Stimulated activated memory B cell treated with anti-CD40 and anti-IgM and Interleukin-4, amounts not matched to agents 10 μg/mL and 1 μg/mL and 100 μg/mL, for 72 hours (primary cell): Measurements from ENCODE around the gene GLIS1.

ENCODE experiments used
- ATAC-seq: fragments of 150-1000 bp; cut with Tn5 transposase; 2 replicates; pipeline ENCODE4 v1.10.0; 2021
- H3K27ac Mint-ChIP-seq: one replicate; pipeline ENCODE4 v1.8.0; 2022; ENCODE audit warnings: mild to moderate bottlenecking, mixed read lengths
- H3K27me3 Mint-ChIP-seq: one replicate; pipeline ENCODE4 v1.8.0; 2022; ENCODE audit warnings: mixed read lengths
- H3K36me3 Mint-ChIP-seq: one replicate; pipeline ENCODE4 v1.8.0; 2022; ENCODE audit warnings: mixed read lengths
- H3K4me1 Mint-ChIP-seq: one replicate; pipeline ENCODE4 v1.8.0; 2022; ENCODE audit warnings: mixed read lengths
- H3K4me3 Mint-ChIP-seq: one replicate; pipeline ENCODE4 v1.8.0; 2022; ENCODE audit warnings: mild to moderate bottlenecking, moderate library complexity, mixed read lengths
- H3K9me3 Mint-ChIP-seq: one replicate; pipeline ENCODE4 v1.8.0; 2022; ENCODE audit warnings: mixed read lengths

The GLIS1 gene

GRCh38 chr1:53507116-53507820, 231.7 kb downstream of the GLIS1 start:
- no peaks in the 10 kb centered on the region for H3K36me3 Mint-ChIP-seq
- no peaks in the 10 kb centered on the region for H3K4me1 Mint-ChIP-seq
- no peak overlapping the region for H3K27ac Mint-ChIP-seq
- H3K4me3 Mint-ChIP-seq = no peak overlapping the region
- H3K27me3 Mint-ChIP-seq = peaks cover 19% of the 10 kb centered on the region
- no peaks in the 10 kb centered on the region for H3K9me3 Mint-ChIP-seq
- ATAC-seq = no peak

DNA sequence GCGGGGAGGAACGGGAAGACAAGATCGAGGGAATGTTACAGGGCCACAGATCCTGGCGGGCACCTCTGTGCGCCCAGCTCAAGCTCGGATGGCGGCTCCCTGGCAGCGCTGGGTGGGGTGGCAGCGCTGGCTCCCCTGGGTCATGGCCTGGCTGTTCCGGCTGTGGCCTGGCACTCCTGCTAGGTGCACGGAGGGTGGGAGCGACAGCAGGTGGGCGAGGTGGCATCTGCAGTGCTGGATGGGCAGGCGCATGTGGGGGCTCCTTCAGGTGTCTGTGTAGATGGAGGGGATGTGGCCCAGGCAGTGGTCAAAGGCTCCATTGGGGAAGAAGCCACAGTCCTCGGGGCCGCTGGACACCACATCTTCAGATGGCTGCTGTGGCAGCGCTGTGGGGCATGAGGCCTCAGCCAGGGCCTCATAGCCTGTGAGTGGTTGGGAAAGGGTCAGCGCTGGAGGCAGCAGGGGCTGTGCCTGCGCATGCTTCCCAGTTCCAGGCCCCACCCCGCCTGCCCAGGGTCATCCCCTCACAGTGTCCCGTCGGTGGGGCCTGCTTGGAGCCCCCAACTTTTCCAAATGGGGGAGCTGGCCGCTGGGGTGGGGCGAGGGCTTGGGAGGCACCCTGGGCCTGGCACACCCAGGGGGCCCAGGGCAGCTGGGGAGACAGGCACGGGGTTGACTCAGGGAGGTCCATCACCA, 232.5 kb downstream of the GLIS1 start:
- H3K36me3 Mint-ChIP-seq = no peaks in the 10 kb centered on the region
- peaks cover 27% of the 10 kb centered on the region for H3K27me3 Mint-ChIP-seq
- no peak overlapping the region for H3K27ac Mint-ChIP-seq
- no peak overlapping the region for H3K4me3 Mint-ChIP-seq
- no peak for ATAC-seq
- no peaks in the 10 kb centered on the region for H3K4me1 Mint-ChIP-seq
- H3K9me3 Mint-ChIP-seq = no peaks in the 10 kb centered on the region

- Mint-ChIP-seq H3K27me3 (peaks cover 33% of the 10 kb centered on the region), H3K9me3 (no peaks in the 10 kb centered on the region), H3K4me1 (no peaks in the 10 kb centered on the region), H3K4me3 (no peak overlapping the region), H3K27ac (no peak overlapping the region), H3K36me3 (no peaks in the 10 kb centered on the region)
- ATAC-seq = no peak
Measured at GRCh38 chr1:53505891-53506290, 233.1 kb downstream of the GLIS1 start.

DNA sequence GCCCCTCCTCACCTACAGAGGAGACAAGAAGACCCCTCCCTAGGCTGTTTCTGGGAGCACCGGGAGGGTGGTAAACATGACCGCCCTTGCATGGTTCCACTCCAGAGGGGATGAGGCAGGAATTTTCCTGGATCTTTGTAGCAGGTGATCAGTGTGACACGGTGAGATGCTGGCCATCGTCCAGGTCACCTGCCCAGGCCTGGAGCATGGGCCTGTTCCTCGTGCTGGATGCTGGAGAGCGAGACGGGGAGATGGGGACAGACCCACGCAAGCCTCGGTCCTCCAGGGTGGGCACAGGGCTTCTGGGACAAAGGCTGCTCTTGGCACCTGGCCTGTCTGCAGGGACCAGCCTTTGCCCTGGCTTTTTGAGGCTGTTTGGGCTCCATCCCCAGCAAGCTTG, 233.6 kb downstream of the GLIS1 start:
- no peak for ATAC-seq
- Mint-ChIP-seq H3K9me3 (no peaks in the 10 kb centered on the region), H3K27me3 (peaks cover 38% of the 10 kb centered on the region), H3K4me1 (no peaks in the 10 kb centered on the region), H3K27ac (no peak overlapping the region), H3K36me3 (no peaks in the 10 kb centered on the region), H3K4me3 (no peak overlapping the region)

GRCh38 chr1:53504901-53505300, 234.1 kb downstream of the GLIS1 start:
- Mint-ChIP-seq H3K4me3 (no peak overlapping the region), H3K27ac (no peak overlapping the region), H3K36me3 (no peaks in the 10 kb centered on the region), H3K27me3 (peaks cover 43% of the 10 kb centered on the region), H3K9me3 (no peaks in the 10 kb centered on the region), H3K4me1 (no peaks in the 10 kb centered on the region)
- ATAC-seq = no peak

DNA sequence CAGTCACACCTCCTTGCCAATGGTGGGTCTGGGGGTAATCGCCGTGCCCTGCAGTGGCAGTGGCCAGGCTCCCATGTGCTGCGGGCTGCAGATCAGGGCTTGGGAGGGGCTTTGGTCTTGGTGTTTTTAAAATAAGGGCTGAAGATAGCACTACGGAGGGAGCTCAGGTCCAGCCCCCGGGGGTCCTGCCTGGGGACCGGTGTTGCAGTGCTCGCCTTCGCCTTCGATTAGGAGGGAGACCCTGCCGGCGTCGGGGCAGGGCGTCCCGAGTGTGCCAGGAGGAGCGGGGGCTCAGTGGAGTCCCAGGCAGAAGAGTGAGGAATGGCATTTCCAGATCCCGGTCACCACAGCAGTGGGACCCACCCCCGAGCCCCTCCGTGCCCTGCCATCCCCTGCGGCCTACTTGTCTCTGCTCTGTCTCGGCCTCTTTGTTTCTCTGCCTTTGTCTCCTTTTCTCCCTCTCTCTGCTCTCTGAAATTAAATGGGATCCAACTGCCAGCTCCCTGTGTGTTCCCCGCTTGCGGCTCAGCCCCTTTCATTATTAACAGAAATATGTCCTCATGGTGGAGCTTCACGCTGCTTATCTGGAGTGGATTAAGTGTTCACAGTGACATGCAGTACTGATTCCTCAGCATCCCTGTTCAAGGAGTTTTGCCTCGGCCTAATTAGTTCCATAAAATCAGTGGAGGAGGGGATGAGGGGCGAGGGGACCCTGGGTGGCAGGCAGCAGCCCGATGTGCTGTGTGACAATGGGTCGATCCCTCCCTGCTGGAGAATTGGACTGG, 235.3 kb downstream of the GLIS1 start:
- no peaks in the 10 kb centered on the region for H3K4me1 Mint-ChIP-seq
- H3K9me3 Mint-ChIP-seq = no peaks in the 10 kb centered on the region
- ATAC-seq = peak; percentile 22
- H3K27me3 Mint-ChIP-seq = peaks cover 56% of the 10 kb centered on the region
- no peaks in the 10 kb centered on the region for H3K36me3 Mint-ChIP-seq
- H3K27ac Mint-ChIP-seq = no peak overlapping the region
- H3K4me3 Mint-ChIP-seq = no peak overlapping the region

DNA sequence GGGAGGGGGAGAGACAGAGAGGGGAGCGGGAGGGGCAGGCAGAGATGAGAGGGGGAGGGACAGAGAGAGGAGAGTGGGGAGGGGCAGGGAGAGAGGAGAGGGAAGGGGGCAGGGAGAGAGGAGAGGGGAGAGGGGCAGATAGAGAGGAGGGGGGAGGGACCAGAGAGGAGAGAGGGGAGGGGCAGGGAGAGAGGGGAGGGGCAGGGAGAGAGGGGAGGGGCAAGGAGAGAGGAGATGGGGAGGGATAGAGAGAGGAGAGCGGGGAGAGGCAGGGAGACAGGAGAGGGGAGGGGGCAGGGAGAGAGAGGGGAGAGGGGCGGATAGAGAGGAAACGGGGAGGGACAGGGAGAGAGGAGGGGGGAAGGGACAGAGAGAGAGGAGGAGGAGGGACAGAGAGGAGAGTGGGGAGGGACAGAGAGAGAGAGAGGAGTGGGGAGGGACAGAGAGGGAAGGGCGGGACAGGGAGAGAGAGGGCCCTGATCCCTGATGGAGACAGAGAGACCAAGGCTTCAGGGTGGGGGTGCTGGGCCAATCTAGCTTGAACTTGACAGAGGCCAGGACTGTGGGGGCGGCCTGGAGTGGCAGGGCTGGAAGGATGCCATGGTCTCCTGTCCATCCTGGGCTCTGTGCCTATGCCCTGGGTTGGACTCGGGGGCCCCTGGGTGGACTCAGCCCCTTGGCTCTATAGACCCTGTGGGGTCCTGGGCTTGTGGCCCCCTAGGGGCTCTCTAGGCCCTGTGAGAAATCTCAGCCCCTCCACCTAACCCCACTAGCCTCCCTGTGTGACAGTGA, 236.1 kb downstream of the GLIS1 start:
- ATAC-seq = peak; percentile 6
- Mint-ChIP-seq H3K4me3 (no peak overlapping the region), H3K9me3 (no peaks in the 10 kb centered on the region), H3K27ac (no peak overlapping the region), H3K36me3 (no peaks in the 10 kb centered on the region), H3K27me3 (peaks cover 59% of the 10 kb centered on the region), H3K4me1 (no peaks in the 10 kb centered on the region)

- H3K27ac Mint-ChIP-seq = no peak overlapping the region
- H3K36me3 Mint-ChIP-seq = no peaks in the 10 kb centered on the region
- no peaks in the 10 kb centered on the region for H3K9me3 Mint-ChIP-seq
- H3K4me1 Mint-ChIP-seq = no peaks in the 10 kb centered on the region
- no peak for ATAC-seq
- no peak overlapping the region for H3K4me3 Mint-ChIP-seq
- peaks cover 59% of the 10 kb centered on the region for H3K27me3 Mint-ChIP-seq
Measured at GRCh38 chr1:53501065-53502005, 237.6 kb downstream of the GLIS1 start.

- H3K36me3 Mint-ChIP-seq = no peaks in the 10 kb centered on the region
- ATAC-seq = no peak
- H3K27ac Mint-ChIP-seq = no peak overlapping the region
- peaks cover 55% of the 10 kb centered on the region for H3K27me3 Mint-ChIP-seq
- H3K4me3 Mint-ChIP-seq = no peak overlapping the region
- no peaks in the 10 kb centered on the region for H3K4me1 Mint-ChIP-seq
- no peaks in the 10 kb centered on the region for H3K9me3 Mint-ChIP-seq
Measured at GRCh38 chr1:53500204-53501064, 238.5 kb downstream of the GLIS1 start.

GRCh38 chr1:53499257-53500203, 239.4 kb downstream of the GLIS1 start:
- peaks cover 50% of the 10 kb centered on the region for H3K27me3 Mint-ChIP-seq
- ATAC-seq = no peak

GRCh38 chr1:53498555-53499131, 240.3 kb downstream of the GLIS1 start:
- H3K4me3 Mint-ChIP-seq = no peak overlapping the region
- no peak for ATAC-seq
- peaks cover 44% of the 10 kb centered on the region for H3K27me3 Mint-ChIP-seq

More at GRCh38 chr1:53499257-53500203, 239.4 kb downstream of the GLIS1 start:
- H3K36me3 Mint-ChIP-seq = no peaks in the 10 kb centered on the region
- H3K27ac Mint-ChIP-seq = no peak overlapping the region
- no peaks in the 10 kb centered on the region for H3K4me1 Mint-ChIP-seq
- H3K4me3 Mint-ChIP-seq = no peak overlapping the region
- no peaks in the 10 kb centered on the region for H3K9me3 Mint-ChIP-seq

GRCh38 chr1:53495633-53496345, 243.2 kb downstream of the GLIS1 start:
- no peak overlapping the region for H3K4me3 Mint-ChIP-seq
- H3K9me3 Mint-ChIP-seq = no peaks in the 10 kb centered on the region
- no peaks in the 10 kb centered on the region for H3K4me1 Mint-ChIP-seq
- H3K27ac Mint-ChIP-seq = no peak overlapping the region
- no peaks in the 10 kb centered on the region for H3K36me3 Mint-ChIP-seq
- no peak for ATAC-seq
- peaks cover 29% of the 10 kb centered on the region for H3K27me3 Mint-ChIP-seq

More at GRCh38 chr1:53498555-53499131, 240.3 kb downstream of the GLIS1 start:
- H3K36me3 Mint-ChIP-seq = no peaks in the 10 kb centered on the region
- H3K27ac Mint-ChIP-seq = no peak overlapping the region
- H3K9me3 Mint-ChIP-seq = no peaks in the 10 kb centered on the region
- H3K4me1 Mint-ChIP-seq = no peaks in the 10 kb centered on the region
